ENCODE results near the gene NADSYN1.

NADSYN1 gene

GRCh38 chr11:71418643-71419042, 34.4 kb upstream of the NADSYN1 start:
- TF ChIP-seq CEBPB (IDR thresholded peaks at IDR 0.05) (no peak), MAX (IDR thresholded peaks at IDR 0.05) (no peak), FOXM1 (IDR thresholded peaks at IDR 0.05; ENCODE audit: borderline replicate concordance, low read depth) (no peak), RAD21 (IDR thresholded peaks at IDR 0.05; ENCODE audit: low read depth) (no peak), USF1 (IDR thresholded peaks at IDR 0.05) (no peak)

GRCh38 chr11:71420455-71421241, 32.4 kb upstream of the NADSYN1 start:
- TF ChIP-seq FOXM1 (IDR thresholded peaks at IDR 0.05; ENCODE audit: borderline replicate concordance, low read depth) (no peak), RAD21 (IDR thresholded peaks at IDR 0.05; ENCODE audit: low read depth) (peak; percentile 87)

- TF ChIP-seq REST (IDR thresholded peaks at IDR 0.05; ENCODE audit: low read depth) (no peak), ZBTB7A (IDR thresholded peaks at IDR 0.05; ENCODE audit: low read depth) (no peak), EGR1 (IDR thresholded peaks at IDR 0.05) (no peak), EP300 (IDR thresholded peaks at IDR 0.05; ENCODE audit: borderline replicate concordance) (no peak), TAF1 (IDR thresholded peaks at IDR 0.05; ENCODE audit: low read depth) (no peak), CREB1 (IDR thresholded peaks at IDR 0.05; ENCODE audit: low read depth) (no peak), USF1 (IDR thresholded peaks at IDR 0.05) (no peak), CEBPB (IDR thresholded peaks at IDR 0.05) (no peak)
Measured at GRCh38 chr11:71421392-71421950, 31.5 kb upstream of the NADSYN1 start.

GRCh38 chr11:71423181-71423790, 29.7 kb upstream of the NADSYN1 start:
- TF ChIP-seq CREB1 (IDR thresholded peaks at IDR 0.05; ENCODE audit: low read depth): no peak
- no peak for TF ChIP-seq TEAD4 (IDR thresholded peaks at IDR 0.05)
- TF ChIP-seq ZBTB7A (IDR thresholded peaks at IDR 0.05; ENCODE audit: low read depth): no peak
- TF ChIP-seq RAD21 (IDR thresholded peaks at IDR 0.05; ENCODE audit: low read depth): no peak
- no peak for TF ChIP-seq CEBPB (IDR thresholded peaks at IDR 0.05)
- no peak for TF ChIP-seq USF1 (IDR thresholded peaks at IDR 0.05)
- no peak for TF ChIP-seq YY1 (IDR thresholded peaks at IDR 0.05; ENCODE audit: low read depth)
- TF ChIP-seq NFIC (IDR thresholded peaks at IDR 0.05): no peak
- TF ChIP-seq REST (IDR thresholded peaks at IDR 0.05; ENCODE audit: low read depth): no peak
- TF ChIP-seq TAF1 (IDR thresholded peaks at IDR 0.05; ENCODE audit: low read depth): no peak

- no peak for TF ChIP-seq NFIC (IDR thresholded peaks at IDR 0.05)
- no peak for TF ChIP-seq RAD21 (IDR thresholded peaks at IDR 0.05; ENCODE audit: low read depth)
- TF ChIP-seq TCF12 (IDR thresholded peaks at IDR 0.05; ENCODE audit: low read depth): no peak
- no peak for TF ChIP-seq REST (IDR thresholded peaks at IDR 0.05; ENCODE audit: low read depth)
- TF ChIP-seq TAF1 (IDR thresholded peaks at IDR 0.05; ENCODE audit: low read depth): no peak
- TF ChIP-seq FOXM1 (IDR thresholded peaks at IDR 0.05; ENCODE audit: borderline replicate concordance, low read depth): no peak
- no peak for TF ChIP-seq CEBPB (IDR thresholded peaks at IDR 0.05)
- no peak for TF ChIP-seq CREB1 (IDR thresholded peaks at IDR 0.05; ENCODE audit: low read depth)
- no peak for TF ChIP-seq MAX (IDR thresholded peaks at IDR 0.05)
- TF ChIP-seq USF1 (IDR thresholded peaks at IDR 0.05): no peak
- TF ChIP-seq ZBTB7A (IDR thresholded peaks at IDR 0.05; ENCODE audit: low read depth): no peak
- no peak for TF ChIP-seq EP300 (IDR thresholded peaks at IDR 0.05; ENCODE audit: borderline replicate concordance)
- no peak for TF ChIP-seq EGR1 (IDR thresholded peaks at IDR 0.05)
Measured at GRCh38 chr11:71425409-71425808, 27.6 kb upstream of the NADSYN1 start.

Data from Ishikawa (cell line).